ENCODE measurements around the gene ANKRD66.

The ANKRD66 gene

GRCh38 chr6:46789434-46790354 lies 43.0 kb downstream of the ANKRD66 start:
- Mint-ChIP-seq H3K27me3 (no peaks in the 10 kb centered on the region), H3K36me3 (no peaks in the 10 kb centered on the region), H3K4me3 (no peak overlapping the region), H3K27ac (no peak overlapping the region), H3K4me1 (no peaks in the 10 kb centered on the region), H3K9me3 (no peaks in the 10 kb centered on the region)
- DNase-seq (ENCODE audit: low spot score in 2 of 2) (no peak), ATAC-seq (ENCODE audit: low read depth) (no peak)

- Mint-ChIP-seq H3K27me3 (no peaks in the 10 kb centered on the region), H3K4me1 (no peaks in the 10 kb centered on the region), H3K27ac (no peak overlapping the region), H3K9me3 (no peaks in the 10 kb centered on the region), H3K36me3 (no peaks in the 10 kb centered on the region), H3K4me3 (no peak overlapping the region)
- DNase-seq (ENCODE audit: low spot score in 2 of 2) (no peak), ATAC-seq (ENCODE audit: low read depth) (no peak)
Measured at GRCh38 chr6:46790355-46790874, 43.7 kb downstream of the ANKRD66 start.

DNA sequence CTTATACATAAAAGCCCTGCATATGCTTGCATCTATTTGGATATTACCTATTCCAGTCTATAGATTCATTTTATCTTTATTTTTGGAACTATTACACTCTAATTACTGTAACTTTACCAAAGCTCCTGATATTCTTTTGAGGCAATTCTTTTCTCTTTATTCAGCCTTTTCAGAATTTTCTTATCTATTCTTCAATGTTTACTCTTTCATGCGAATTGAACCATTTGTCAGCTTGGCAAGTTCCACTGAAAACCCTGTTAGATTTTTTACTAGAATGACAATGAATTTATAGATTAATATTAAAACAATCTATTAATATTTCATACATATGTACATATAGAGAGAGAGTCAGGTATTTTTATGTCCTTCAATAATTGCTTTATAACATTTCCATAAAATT lies 45.9 kb downstream of the ANKRD66 start:
- Mint-ChIP-seq H3K27me3 (peaks cover 3% of the 10 kb centered on the region), H3K36me3 (no peaks in the 10 kb centered on the region), H3K27ac (no peak overlapping the region), H3K4me1 (no peaks in the 10 kb centered on the region), H3K4me3 (no peak overlapping the region), H3K9me3 (no peaks in the 10 kb centered on the region)
- ATAC-seq (ENCODE audit: low read depth), result no peak
- DNase-seq (ENCODE audit: low spot score in 2 of 2), result no peak

- Mint-ChIP-seq H3K9me3 (no peaks in the 10 kb centered on the region), H3K36me3 (no peaks in the 10 kb centered on the region), H3K27ac (no peak within 1 kb of the TSS), H3K27me3 (peaks cover 3% of the 10 kb centered on the region), H3K4me1 (no peaks in the 10 kb centered on the region), H3K4me3 (no peak within 1 kb of the TSS)
- DNase-seq (ENCODE audit: low spot score in 2 of 2) (no peak), ATAC-seq (ENCODE audit: low read depth) (no peak)
Measured at GRCh38 chr6:46793138-46793537, 46.4 kb downstream of the ANKRD66 start, which contains the start of gene MEP1A. Gene MEP1A, plus strand, starts transcription at chr6:46793389. Its CDS starts 10 bp downstream, at chr6:46793399.

GRCh38 chr6:46794068-46794467 lies 47.3 kb downstream of the ANKRD66 start:
- Mint-ChIP-seq H3K36me3 (no peaks in the 10 kb centered on the region), H3K4me3 (no peak overlapping the region), H3K27ac (no peak overlapping the region), H3K9me3 (no peaks in the 10 kb centered on the region), H3K27me3 (peaks cover 3% of the 10 kb centered on the region), H3K4me1 (no peaks in the 10 kb centered on the region)
- DNase-seq (ENCODE audit: low spot score in 2 of 2), result no peak
- ATAC-seq (ENCODE audit: low read depth), result no peak

DNA sequence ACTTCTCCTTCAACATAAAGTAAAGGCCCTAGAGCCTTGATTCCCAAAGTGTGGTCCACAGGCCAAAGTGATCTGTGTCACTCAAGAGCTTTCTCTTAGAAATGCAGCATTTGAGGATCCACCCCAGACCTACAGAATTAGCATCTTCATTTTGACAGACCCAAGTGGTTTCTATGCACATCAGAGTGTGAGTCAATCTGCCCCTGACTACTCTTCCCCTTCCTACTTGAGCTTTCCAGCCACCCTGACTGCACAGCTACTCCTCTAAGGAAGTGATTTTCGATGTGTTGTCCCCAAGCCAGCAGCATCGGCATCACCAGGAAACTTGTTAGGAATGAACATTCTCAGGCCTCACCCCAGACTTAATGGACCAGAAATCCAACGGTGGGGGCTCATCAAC lies 49.1 kb downstream of the ANKRD66 start:
- Mint-ChIP-seq H3K4me3 (no peak overlapping the region), H3K36me3 (no peaks in the 10 kb centered on the region), H3K4me1 (no peaks in the 10 kb centered on the region), H3K27me3 (peaks cover 3% of the 10 kb centered on the region), H3K9me3 (no peaks in the 10 kb centered on the region), H3K27ac (no peak overlapping the region)
- no peak for ATAC-seq (ENCODE audit: low read depth)
- no peak for DNase-seq (ENCODE audit: low spot score in 2 of 2)

DNA sequence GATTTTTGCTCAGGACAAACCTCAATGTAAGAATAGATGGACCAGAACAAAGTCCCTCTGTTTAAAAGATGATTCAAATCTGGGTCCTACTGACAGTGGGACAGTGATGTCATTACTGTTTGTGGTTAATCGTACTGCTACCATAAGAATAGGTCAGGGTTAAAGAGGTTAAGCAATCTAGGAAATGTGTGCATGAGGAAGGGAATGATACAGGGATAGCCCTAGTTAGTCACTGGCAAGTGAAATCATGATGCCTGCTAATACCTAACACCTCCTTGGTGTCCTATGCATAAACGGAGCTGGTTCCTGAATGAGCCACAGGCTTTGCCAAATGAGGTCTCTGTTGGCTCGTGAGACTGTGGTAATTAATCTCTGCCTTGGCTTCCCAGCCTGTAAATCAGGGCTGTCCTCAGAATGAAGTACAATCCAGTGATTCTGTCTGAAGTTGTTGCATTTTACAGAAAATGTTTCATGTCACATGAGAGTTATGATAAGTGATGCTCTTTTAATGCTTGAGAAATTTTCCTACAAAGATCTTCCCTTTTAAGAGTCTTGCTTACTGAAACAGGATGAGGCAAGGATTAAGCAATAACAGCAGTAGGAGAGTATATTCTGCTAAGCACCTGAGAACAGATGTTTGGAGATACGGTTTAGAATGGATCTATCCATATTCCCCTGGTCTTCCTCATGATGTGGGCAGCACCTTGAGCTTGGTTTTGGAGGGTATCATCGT lies 50.3 kb downstream of the ANKRD66 start:
- H3K4me1 Mint-ChIP-seq, result no peaks in the 10 kb centered on the region
- H3K4me3 Mint-ChIP-seq, result no peak overlapping the region
- DNase-seq (ENCODE audit: low spot score in 2 of 2) (no peak), ATAC-seq (ENCODE audit: low read depth) (no peak)
- H3K27ac Mint-ChIP-seq, result no peak overlapping the region
- no peaks in the 10 kb centered on the region for H3K36me3 Mint-ChIP-seq
- peaks cover 3% of the 10 kb centered on the region for H3K27me3 Mint-ChIP-seq
- no peaks in the 10 kb centered on the region for H3K9me3 Mint-ChIP-seq

DNA sequence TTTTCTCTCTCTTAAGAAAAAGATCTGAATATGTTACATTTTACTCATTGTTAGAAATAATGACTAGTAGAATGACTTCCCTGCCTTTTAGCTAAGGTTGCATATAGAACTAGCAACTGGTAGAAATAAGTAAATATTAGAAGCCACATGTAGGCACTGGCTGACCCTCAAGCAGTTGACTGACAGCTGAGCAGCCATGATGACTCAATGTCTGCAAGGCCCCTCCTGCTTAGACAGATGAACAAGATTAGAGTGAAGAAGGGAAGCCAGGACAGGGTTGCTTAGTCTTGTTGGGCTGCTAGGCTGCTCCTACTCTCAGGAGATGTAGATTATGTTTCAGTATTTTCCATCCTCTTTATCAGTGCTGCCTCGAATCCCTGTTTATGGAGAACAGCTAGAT lies 52.9 kb downstream of the ANKRD66 start:
- Mint-ChIP-seq H3K27ac (no peak overlapping the region), H3K9me3 (no peaks in the 10 kb centered on the region), H3K4me3 (no peak overlapping the region), H3K4me1 (no peaks in the 10 kb centered on the region), H3K36me3 (no peaks in the 10 kb centered on the region), H3K27me3 (peaks cover 4% of the 10 kb centered on the region)
- ATAC-seq (ENCODE audit: low read depth) (no peak), DNase-seq (ENCODE audit: low spot score in 2 of 2) (no peak)

DNA sequence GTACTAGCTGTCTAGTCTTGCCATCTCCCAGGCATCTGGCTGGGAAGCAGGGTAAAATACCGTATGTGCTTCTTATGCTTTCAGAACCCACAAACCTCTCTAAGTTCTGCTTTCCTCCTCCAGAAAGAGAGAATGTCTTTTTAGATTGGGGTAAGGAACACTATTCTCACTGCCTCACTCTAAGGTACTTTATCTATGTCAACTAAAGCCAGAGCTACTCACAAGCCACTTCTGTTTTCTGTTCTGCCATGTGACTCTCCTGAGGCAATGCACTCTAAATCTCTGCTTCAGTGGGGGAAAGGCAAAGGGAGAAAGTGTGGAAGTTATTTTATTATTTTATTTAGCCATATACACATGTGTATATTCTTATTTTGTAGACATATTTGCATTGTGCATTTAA lies 62.1 kb downstream of the ANKRD66 start:
- Mint-ChIP-seq H3K4me3 (no peak overlapping the region), H3K36me3 (peaks cover 2% of the 10 kb centered on the region), H3K27me3 (peaks cover 16% of the 10 kb centered on the region), H3K27ac (no peak overlapping the region), H3K9me3 (peaks cover 6% of the 10 kb centered on the region), H3K4me1 (no peaks in the 10 kb centered on the region)
- ATAC-seq (ENCODE audit: low read depth), result no peak
- no peak for DNase-seq (ENCODE audit: low spot score in 2 of 2)
